Measurements from ENCODE around the gene MAP1B. TPM values are rescaled to one million over a fixed set of nuclear protein-coding genes. Genes with fewer than 3 reads are reported as not detected.

The MAP1B gene
- polyA plus RNA-seq, 1 experiment: 55.3 TPM

GRCh38 chr5:72171667-72172066 lies 64.4 kb downstream of the MAP1B start:
- ChIA-PET POLR2A (no interaction called here), CTCF (no interaction called here)

GRCh38 chr5:72172786-72173185 lies 65.5 kb downstream of the MAP1B start:
- ChIA-PET POLR2A (no interaction called here), CTCF (interaction anchor here (1.1 kb wide), 1 partner anchor 697 kb away, joined by 3 read pairs; no protein-coding TSS in a partner anchor)
- no peak for TF ChIP-seq CTCF (IDR thresholded peaks at IDR 0.05; ENCODE audit: low read depth, low read length)
- DNase-seq (ENCODE audit: low read depth, low spot score): no peak
- H3K27ac ChIP-seq (ENCODE audit: low read depth, low read length): no peak overlapping the region
- H3K27me3 ChIP-seq (ENCODE audit: control insufficient read depth, insufficient read depth, low read length): no peaks in the 10 kb centered on the region
- no peak overlapping the region for H3K4me3 ChIP-seq (ENCODE audit: low read depth, low read length)
- no peaks in the 10 kb centered on the region for H3K9me3 ChIP-seq (ENCODE audit: control insufficient read depth, insufficient read depth, low read length)

More at GRCh38 chr5:72171667-72172066, 64.4 kb downstream of the MAP1B start:
- H3K9me3 ChIP-seq (ENCODE audit: control insufficient read depth, insufficient read depth, low read length): no peaks in the 10 kb centered on the region
- no peak for TF ChIP-seq CTCF (IDR thresholded peaks at IDR 0.05; ENCODE audit: low read depth, low read length)
- H3K27me3 ChIP-seq (ENCODE audit: control insufficient read depth, insufficient read depth, low read length): no peaks in the 10 kb centered on the region
- no peak overlapping the region for H3K27ac ChIP-seq (ENCODE audit: low read depth, low read length)
- DNase-seq (ENCODE audit: low read depth, low spot score): no peak
- H3K4me3 ChIP-seq (ENCODE audit: low read depth, low read length): no peak overlapping the region

- H3K27me3 ChIP-seq (ENCODE audit: control insufficient read depth, insufficient read depth, low read length): no peaks in the 10 kb centered on the region
- no peaks in the 10 kb centered on the region for H3K9me3 ChIP-seq (ENCODE audit: control insufficient read depth, insufficient read depth, low read length)
- CTCF ChIA-PET: no interaction called here
- no peak overlapping the region for H3K27ac ChIP-seq (ENCODE audit: low read depth, low read length)
- TF ChIP-seq CTCF (IDR thresholded peaks at IDR 0.05; ENCODE audit: low read depth, low read length): no peak
- POLR2A ChIA-PET: no interaction called here
- no peak for DNase-seq (ENCODE audit: low read depth, low spot score)
- H3K4me3 ChIP-seq (ENCODE audit: low read depth, low read length): no peak overlapping the region
Observed at GRCh38 chr5:72177538-72177937, 70.3 kb downstream of the MAP1B start.

GRCh38 chr5:72179028-72179815 lies 71.9 kb downstream of the MAP1B start:
- peak overlapping the region; percentile 96 for H3K27ac ChIP-seq (ENCODE audit: low read depth, low read length)
- no peak for TF ChIP-seq CTCF (IDR thresholded peaks at IDR 0.05; ENCODE audit: low read depth, low read length)
- CTCF ChIA-PET: interaction anchor here (1.0 kb wide), 1 partner anchor 129 kb away, joined by 4 read pairs; no protein-coding TSS in a partner anchor
- POLR2A ChIA-PET: interaction anchor here (0.7 to 1.1 kb wide), 5 partner anchors 9 to 113 kb away, joined by 3 to 5 read pairs (median 3); no protein-coding TSS in a partner anchor
- no peaks in the 10 kb centered on the region for H3K9me3 ChIP-seq (ENCODE audit: control insufficient read depth, insufficient read depth, low read length)
- peak; percentile 74 for DNase-seq (ENCODE audit: low read depth, low spot score)
- no peaks in the 10 kb centered on the region for H3K27me3 ChIP-seq (ENCODE audit: control insufficient read depth, insufficient read depth, low read length)
- H3K4me3 ChIP-seq (ENCODE audit: low read depth, low read length): peak overlapping the region; percentile 31

- Histone ChIP-seq H3K4me3 (ENCODE audit: low read depth, low read length) (peak overlapping the region; percentile 31), H3K27ac (ENCODE audit: low read depth, low read length) (peak overlapping the region; percentile 96), H3K27me3 (ENCODE audit: control insufficient read depth, insufficient read depth, low read length) (no peaks in the 10 kb centered on the region), H3K9me3 (ENCODE audit: control insufficient read depth, insufficient read depth, low read length) (no peaks in the 10 kb centered on the region)
- no peak for TF ChIP-seq CTCF (IDR thresholded peaks at IDR 0.05; ENCODE audit: low read depth, low read length)
- CTCF ChIA-PET: interaction anchor here (1.5 kb wide), 1 partner anchor 89 kb away, joined by 4 read pairs; no protein-coding TSS in a partner anchor
- DNase-seq (ENCODE audit: low read depth, low spot score): no peak
- POLR2A ChIA-PET: interaction anchor here (0.8 to 1.1 kb wide), 3 partner anchors 8 to 46 kb away, joined by 3 read pairs; no protein-coding TSS in a partner anchor
Observed at GRCh38 chr5:72179816-72180440, 72.7 kb downstream of the MAP1B start.

All from AG04450 (cell line).